ENCODE measurements around the gene MAPK10.
"Not testable (repeated sequence)": the region's sequence is repeated elsewhere in the genome, so short reads cannot be mapped to it uniquely, and the experiment has no call there.

The MAPK10 gene

DNA sequence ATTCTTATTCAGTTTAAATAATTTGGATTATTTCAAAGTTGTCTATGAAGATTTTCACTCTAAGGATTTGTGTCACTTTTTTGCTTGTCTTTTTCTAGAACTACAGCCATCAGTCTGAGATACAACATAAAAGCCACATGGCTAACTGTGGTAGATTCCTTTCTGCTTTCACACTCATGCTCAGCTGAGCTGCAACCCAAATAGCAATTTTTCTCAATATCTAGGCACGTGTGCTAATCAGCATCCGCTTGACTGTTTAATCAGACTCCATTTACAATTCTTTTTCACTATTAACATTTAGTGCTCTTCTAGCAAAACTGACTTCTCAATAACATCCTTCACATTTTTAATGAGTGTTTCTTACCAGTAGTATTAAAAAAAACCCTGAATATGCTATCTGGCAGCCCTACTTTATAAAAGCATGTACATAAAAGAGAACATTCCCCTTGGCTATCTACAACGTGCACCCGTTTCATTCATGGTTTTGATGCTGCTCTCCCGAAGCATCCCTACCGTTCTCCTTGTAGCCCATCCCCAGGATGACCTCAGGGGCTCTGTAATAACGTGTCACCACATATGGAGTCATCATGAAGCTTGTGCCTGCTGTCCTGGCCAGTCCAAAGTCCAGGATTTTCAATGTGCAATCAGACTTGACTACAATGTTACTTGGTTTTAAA is 259.2 kb downstream of the MAPK10 start:
- DNase-seq, result no peak

DNA sequence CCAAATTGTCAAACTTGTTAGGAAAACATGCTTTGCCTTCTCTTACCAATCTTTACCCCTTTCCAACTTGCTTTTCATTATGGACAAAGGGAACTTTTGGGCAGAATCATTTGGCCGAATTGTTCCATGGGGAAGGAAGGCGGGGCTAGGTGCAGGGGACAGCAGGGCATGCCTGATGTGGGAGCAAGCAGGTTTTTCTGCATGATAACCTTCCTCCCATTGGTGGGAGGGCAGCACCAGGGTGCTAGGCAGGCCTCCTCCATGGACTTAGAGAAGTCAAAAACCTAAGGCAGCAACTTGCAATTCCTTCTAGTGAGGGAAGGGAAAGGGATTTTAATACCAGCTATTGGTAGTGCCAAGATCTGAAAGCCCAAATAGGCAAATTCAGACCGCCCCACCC is 260.5 kb downstream of the MAPK10 start:
- DNase-seq, result no peak

DNA sequence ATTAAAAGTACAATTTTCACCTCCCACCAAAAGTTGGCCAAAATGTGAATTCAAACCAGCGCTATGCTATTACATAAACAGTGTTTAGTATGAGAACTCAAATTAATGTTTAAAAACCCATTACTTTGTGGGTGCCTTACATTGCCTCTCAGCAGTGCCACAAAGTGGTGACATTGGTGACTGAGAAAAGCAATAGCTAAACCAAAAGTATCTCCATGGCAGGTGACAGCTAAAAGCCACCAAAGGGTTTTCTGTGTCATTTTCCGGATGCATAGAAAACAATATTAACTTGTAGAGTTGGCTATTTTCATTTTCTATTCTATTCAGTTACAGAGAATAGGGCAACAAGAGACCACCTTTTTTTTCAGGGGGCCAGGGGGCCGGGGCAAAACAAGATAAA is 261.2 kb downstream of the MAPK10 start:
- no peak for DNase-seq

DNA sequence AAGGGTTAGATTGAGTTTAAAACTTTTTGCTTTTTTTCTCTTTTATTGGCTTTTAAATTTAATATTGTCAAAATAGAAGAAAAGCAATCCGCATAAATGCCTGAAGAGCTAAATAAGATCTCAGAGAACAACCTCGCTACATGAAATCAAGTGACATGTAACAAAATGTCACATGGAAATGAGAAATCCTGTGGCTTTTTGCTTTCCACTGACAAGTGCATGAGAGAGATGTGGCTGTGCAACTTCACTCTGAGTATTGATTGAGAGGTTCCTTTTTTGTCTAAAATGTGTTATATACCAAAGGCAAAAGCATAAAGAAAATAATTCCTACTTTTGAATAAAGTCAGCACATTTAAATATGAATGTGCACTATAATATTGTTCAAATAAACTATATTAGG is 263.5 kb downstream of the MAPK10 start:
- no peak for DNase-seq

DNA sequence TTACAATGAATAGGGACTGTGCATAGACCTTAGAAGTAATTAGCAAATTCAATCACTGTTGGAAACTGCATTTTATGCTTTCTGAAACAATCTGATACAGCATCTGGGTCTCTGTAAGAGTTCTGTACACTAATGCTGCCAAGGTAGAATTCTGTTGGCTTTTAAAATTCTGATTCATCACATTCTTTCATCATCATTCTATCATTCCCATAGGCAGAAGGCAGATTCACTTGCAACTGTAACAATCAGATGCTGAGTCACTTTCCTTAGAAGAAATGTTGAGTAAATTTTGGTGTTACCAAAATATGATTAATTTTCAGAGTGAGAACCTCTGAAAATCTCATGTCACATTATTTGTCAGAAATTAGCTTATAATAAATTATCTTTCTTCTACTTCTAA is 267.2 kb downstream of the MAPK10 start:
- no peak for DNase-seq

DNA sequence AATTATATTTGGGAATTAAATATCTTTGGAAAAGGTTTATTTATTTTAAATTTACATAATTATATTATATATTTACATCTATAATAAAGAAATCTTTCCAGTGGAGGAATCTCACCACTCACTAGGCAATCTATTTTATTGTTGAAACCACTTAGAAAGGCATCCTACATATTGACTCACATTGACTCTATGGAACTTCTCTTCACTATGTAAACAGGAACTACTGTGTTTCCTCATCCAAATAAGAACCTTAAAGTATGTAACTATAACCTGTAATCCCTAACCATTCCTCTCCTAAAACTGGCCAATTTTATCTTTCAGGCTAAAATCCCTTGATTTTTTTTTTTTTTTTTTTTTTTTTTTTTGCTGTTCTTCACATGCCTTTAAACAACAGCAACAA is 268.7 kb downstream of the MAPK10 start:
- no peak for DNase-seq

DNA sequence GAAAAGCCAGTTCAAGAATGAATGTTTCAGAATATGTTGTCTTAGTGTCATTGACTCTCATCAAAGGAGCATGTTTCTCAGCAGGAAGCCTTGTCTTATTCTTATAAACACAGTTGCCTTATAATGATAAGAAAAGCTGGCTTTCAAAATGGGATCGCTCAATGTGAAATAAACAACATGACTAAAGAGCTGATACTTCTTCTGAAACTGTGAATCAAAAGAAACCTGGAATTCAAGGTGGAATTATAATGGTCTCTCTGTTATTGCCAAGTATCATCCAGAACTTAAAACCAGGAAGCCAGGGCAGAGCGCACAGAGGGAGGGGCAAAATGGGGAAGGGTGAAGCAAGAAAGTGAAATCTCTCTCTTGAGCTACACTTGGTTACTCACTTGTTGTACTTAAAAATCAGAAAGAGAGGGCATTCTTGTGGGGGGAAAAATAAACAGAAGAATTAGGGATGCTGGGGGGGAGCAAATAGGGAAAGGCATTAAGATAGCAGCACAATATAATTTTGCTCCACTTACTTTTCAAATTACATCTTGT is 270.0 kb downstream of the MAPK10 start:
- no peak for DNase-seq

DNA sequence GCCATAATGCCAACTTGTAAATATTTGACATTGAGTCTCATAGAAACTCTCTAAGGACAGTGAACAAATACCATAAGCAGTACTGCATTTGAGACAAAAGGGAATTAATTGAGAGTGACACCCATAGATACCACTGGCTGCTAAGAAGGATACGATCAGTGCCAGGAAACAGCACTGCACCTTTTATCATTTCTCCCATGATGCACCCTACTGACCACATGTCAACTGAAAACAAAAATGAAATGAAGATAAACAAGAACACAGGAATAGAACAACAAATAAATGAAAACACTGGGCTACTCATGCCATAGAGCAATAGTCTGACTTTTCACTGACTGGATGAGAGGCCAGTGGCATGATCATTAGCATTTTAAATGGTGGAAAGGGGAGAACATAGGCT is 270.8 kb downstream of the MAPK10 start:
- DNase-seq, result no peak

DNA sequence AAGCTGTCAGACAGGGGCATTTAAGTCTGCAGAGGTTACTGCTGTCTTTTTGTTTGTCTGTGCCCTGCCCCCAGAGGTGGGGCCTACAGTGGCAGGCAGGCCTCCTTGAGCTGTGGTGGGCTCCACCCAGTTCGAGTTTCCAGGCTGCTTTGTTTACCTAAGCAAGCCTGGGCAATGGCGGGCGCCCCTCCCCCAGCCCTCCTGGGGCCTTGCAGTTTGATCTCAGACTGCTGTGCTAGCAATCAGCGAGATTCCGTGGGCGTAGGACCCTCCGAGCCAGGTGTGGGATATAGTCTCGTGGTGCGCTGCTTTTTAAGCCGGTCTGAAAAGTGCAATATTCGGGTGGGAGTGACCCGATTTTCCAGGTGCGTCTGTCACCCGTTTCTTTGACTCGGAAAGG is 284.1 kb downstream of the MAPK10 start:
- not testable (repeated sequence) for DNase-seq

DNA sequence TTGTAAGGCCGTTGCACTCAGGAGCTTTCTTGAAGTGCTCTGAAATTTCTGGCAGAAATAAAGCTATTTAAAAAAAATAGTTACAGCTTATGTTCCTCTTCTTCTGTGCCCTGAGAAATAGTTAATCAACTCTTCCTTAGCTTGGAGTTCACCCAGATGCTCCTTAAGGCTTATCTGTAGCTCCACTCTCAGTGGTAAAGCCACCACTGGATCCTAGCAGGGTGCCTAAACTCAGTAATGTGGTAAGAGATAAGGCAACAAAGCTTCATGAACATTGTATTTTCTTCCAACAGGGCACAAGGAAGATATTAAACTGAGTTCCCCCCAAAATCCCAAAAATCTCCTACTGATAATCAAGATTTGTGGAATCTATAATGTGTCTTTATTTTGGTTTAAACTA is 299.5 kb downstream of the MAPK10 start:
- no peak for DNase-seq

DNA sequence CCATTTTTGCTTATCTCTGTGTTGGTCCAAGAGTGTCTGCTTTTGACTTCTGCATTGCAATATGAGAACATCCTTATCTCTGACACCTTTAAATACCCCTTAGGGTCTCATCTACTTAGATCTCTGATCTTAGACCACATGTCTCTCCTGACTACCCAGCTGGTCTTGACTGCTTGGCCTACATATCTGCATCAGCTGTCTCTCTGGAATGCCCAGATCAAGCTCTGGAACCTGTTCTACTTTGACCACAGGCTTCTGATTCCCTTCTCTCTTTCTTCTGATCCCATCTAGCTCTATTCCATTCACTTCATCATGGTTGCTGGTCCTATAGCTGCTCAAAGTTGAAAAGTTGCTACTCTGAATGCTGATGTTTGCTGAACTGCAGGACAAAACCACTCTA is 301.2 kb downstream of the MAPK10 start:
- no peak for DNase-seq

DNA sequence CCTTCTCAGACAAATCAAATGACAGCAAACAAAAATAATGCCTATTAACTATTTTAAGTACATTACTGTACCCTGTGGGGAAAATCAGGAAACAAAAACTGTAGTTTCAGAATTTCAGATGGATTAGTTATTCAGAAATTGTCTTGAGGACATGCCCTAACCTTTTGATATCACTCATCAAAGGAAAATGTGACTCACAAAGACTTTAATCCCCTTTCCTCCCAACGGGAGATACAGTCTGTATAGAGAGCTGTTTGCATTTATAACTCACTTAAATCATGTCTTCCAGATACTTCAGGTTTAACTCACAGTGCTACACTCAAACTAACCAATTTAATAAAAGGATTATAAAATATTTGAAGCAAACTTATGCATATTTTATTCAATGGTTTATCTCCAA is 304.0 kb downstream of the MAPK10 start:
- no peak for DNase-seq

DNA sequence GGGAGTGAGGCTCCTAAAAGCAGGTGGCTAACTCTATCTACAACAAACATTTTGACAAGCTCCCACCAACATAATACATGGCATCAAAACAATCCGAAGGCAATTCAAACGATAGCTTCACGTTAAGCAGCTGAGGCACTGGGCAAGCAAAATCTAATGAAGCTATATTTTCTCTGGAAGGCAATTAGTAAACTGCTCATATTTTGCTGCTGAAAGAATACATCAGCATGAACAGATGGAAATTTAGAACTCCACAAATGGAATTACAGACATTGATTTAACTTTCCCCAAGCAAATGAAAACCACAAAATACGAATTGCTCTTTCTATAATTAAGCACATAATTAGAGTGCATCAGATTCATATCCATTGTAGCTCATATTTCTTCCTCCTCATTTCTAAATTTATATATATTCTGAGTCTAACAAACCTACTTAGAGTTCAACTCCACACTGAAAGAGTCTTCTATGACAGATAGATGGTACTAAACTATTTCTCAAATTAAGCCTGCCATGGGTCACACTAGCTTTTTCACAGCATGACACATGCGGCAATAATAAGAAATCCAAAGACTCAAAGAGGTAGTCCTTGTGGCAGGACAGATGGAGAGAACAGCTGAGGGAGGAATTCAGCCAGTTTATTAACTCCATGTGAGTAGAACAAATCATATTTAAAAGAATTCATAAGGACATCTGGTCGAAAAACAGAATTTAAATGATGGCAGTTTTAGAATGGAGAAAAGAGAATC is 305.4 kb downstream of the MAPK10 start:
- DNase-seq, result no peak

DNA sequence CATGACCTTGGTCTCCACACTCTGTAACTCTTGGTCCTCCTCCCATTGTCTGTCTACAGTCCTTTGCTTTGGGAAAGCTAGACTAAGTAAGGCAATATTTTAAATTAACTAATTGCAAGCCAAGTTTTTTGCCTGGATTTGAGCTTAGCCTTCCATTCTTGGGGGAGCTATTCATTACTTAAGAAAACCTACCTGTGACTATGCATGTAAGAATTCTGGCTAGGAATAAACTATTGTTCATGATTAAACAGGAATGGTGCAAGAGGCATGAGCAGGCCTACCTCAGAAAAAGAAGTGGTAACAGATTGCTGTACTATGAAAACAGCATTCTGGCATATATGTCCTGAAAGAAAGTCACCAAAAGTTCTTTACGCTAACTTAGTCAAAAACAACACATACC is 309.4 kb downstream of the MAPK10 start:
- no peak for DNase-seq

DNA sequence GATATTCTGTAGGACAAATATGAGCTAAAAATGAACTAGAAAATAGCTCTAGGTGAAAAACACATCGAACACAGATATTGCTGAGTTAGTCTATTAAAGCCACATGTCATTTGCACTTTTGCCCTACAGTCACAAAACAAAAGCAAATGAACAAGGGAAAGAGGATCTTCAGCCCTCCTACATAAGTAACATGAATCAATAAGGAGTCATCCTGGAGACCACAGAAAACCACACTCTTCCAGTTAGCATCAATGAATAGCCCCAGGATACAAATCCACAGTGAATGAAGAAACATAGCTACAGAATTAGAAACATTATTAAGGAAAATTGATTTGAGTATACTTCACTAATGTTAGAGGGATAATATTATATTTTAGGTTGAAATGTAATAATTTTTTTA is 311.4 kb downstream of the MAPK10 start:
- no peak for DNase-seq

DNA sequence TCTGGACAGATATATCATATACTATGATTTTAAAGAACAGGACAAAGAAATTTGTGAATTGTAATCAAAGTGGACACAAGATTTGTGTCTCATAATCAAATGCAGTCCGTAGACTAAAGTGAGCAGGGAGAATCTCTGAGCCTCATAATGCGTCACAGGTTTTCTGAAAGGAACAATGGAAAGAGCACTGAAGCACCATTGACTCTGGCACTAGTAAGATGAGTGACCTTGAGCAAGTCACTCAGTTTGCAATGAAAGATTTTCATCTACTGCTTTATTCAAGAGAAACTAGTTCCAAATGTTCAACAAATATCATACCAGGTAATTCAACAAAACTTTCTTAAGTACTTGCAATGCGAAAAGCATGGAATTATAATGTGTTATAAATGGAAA is 315.3 kb downstream of the MAPK10 start:
- DNase-seq, result peak in 1 of 2 experiments; percentile 34

DNA sequence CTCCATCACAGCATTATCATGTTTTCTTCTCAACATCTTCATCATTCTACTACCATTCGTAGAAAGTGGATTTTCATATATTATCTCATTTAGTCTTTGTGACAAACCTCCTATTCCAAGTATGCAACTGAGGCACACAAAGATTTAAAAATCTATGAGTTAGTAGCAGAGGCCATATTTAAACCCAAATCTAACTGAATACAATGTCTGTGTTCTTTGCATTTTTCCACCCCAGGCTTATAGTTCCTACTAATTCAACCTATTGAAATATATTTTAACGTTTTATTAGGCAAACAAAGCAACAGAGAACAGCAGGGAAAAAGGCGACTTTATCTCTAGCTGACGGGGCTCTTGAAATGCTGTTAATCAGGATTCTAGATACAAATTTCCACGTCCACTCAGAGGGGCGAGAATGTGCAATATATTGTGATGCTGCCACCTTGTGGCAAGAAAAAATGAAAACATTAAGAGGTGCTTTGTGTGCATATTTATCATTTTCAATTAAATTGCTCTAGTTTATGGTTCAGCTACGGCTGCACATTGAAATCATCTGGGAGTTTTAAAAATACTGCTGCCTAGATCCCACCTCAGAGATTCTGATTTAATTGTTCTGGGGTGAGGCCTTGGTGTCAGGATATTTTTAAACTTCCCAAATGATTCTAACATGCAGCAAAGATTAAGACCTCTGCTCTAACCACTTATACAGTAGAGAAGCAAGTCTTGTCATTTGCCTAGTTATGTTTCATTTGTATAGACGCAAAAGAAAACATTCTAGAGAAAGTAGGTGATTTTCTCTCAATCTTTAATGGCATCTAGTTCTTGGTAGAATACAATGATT is 315.9 kb downstream of the MAPK10 start:
- peak; percentile 27 to 51 for DNase-seq

DNA sequence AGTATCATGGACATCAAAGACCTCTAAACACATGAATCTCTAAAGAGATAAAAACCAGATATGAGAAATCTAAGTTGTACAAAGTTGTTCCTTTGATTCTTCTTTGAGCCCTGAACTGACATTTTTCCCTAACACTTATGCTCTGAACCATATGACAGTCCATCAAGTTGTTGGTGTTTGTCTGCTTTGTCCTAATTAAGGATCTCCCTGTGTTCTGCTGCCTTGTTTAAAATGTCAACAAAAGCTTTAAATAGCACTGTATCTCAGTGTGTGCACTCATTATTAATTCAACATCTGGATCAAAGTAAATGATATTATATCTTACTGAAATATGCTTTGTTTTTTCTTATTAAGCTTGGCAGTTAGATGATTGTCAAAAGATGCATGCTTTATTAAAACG is 321.8 kb downstream of the MAPK10 start:
- no peak for DNase-seq

DNA sequence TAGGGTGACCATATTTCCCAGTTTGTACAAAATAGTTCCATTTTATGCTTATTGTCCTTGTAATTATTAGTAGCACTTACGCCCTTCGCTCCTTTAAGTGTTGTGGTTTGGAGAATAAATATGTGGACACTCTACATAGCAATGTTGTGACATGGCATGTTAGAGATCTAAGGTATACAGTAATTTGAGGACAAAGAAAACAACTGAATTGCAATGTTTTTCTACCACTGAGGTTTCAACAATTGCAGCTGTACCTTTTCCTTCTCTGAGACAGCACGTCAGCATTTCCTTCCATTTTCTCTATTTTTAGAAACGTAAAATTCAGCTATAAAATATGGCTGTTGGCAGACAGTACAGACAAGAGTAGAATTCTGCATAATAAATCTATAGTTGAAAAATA is 323.1 kb downstream of the MAPK10 start:
- no peak for DNase-seq

DNA sequence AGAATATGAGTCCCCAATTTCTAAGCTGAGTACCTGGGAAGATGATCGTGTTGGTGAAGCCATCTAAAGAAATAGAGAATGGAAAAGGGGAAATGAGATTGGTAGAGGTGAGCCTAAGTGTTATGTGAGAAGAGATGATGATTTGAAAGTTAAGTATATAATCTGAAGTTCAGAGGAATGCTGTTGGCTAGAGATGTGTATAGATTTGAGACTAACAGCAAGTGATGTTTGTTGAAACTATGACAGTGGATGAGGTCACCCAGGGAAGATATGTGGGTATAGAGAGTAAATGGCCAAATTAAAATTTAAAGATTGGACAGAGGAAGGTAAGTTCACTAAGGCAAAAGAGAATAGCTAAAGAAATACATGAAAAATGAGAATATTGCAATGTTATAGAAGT is 324.2 kb downstream of the MAPK10 start:
- no peak for DNase-seq

DNA sequence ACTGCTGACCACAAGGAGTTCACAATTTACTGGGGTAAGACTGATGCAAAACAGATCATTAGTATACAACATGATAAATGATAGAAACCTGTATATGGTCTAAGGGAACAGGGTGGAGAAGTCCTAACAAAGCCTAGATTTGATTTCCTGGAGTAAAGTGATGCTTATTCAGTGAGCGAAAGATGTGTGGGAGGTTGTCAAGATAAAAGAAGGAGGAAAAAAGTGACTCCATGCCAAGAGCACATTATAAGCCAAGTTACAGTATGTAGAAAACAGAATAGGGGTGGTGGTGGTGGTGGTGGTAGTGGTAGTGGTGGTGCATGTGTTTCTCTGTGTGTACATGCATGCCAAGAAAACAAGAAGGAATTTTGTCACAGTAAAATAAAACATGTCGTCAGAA is 325.2 kb downstream of the MAPK10 start:
- DNase-seq, result no peak

DNA sequence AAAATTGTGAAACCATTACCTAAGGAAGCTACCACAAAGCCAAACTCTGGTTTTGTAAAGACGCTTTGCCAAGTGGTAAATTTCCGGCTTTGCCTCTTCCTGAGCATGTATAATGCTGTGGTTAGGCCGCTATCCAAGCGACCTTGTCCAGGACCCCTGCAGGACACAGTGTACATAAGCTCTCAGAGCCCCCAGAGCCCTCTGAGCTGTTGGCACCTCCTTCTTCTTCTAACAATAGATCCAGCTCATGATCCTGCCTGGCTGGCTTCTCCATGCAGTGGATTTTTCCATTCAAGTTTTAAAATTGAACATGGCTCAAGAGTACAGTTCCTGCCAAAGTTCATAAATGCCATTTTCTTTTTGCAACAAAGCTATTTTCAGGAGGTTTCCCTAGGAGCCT is 326.7 kb downstream of the MAPK10 start:
- no peak for DNase-seq

DNA sequence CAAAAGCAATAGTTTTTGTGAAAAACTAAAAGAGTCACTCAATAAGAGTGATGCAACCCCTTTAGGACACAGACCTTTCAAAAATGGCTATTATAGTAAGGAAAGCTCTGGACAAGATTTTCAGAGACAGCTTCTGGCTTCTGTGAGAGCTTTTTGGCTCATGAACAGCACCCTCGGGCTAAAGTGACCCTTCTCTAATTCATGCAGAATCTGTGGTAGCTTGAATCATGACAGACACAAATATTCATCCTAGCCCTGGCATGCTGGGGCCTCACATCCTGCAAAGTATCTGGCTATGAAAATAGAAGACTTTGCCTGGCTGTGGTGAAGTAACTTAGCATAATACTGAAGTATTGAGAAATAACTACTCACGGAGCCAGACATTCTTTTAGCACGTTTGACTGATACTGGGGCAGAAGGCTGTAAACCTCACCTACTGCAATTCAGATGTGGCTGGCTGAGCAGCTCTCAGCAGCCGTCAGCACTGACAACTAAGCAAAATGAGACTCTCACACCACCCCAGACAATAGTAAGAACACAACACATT is 327.3 kb downstream of the MAPK10 start:
- no peak for DNase-seq

Data from NCI-H187 (cell line).